ENCODE data around the gene AHNAK.
"Not testable (repeated sequence)": the region's sequence is repeated elsewhere in the genome, so short reads cannot be mapped to it uniquely, and the experiment has no call there.

AHNAK gene

DNA sequence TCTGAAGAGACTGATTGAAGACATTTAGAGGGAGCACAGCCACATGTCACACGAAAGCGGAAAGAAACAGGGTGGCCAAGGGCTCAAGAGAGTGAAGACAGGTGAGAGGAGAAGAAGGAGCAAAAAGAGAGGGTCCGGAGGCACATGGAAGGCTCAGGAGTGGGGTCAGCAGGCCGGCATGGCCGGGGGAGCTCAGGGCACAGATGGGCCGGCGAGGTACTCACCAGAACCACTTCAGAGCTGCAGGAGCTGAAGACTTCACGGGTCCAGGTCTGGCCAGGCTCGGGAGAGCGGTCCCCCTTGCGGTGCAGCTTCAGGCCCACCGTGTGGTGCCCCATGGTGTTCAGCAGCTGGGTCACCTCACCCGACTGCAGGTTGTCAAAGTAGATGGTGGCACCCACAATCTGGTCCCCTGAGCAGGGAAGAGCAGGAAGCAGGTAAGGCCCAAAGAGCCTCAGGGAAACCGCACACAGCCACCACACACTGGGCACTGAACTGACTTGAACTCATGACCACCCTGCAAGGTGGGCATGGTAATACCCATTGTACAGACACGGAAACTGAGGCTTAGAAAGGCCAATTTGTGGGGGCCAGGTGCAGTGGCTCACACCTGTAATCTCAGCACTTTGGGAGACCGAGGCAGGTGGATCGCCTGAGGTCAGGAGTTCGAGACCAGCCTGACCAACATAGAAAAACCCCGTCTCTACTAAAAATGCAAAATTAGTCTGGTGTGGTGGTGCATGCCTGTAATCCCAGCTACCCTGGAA is 11.6 kb downstream of the AHNAK start:
- no peak for DNase-seq

DNA sequence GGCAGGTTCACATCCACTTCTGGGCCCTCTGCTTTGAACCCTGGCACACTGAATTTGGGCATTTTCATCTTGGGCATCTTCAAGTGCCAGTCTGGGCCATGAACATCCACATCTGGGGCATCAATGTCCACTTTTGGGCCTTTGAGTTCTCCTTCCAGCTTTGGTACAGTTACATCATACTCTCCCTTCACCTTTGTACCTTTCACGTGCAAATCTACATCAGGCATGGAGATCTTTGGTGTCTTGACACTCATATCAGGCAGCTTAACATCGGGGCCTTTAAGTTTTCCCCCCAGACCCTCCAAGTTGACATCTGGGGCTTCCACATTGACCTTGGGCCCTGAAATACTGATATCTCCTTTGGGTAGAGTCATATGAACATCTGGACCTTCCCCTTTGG is 14.5 kb downstream of the AHNAK start:
- DNase-seq, result no peak

DNA sequence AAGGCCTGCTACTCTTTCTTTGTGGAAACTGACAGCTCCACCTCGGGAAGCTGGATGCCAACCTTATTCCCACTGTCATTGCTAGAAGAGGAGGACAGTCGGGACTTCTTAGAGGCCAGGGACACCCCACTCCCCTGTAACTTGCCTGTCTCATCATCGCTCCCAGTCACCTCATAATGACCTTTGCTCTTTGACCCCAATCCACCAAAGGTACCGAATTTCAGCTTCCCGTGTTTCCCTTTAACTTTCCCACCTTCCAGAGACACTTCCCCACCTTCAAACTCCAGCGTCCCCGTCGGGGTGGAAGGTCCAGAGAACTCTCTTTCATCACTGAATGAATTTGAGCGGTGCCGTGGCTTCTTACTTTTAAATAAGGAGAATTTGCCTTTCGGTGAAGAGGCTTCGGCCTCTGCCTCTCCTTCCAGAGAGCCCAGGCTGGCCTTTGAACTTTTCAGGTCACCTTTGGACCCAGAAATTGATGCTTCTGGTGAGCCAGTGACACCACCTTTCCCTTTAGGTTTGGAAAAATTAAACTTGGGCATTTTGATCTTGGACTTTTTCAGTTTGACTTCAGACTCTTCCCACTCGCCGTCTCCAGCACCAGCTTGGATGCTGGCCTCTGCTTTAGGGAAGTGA is 29.8 kb downstream of the AHNAK start:
- no peak for DNase-seq

- DNase-seq, result no peak
Observed at GRCh38 chr11:62514151-62514550, 32.5 kb downstream of the AHNAK start.

- no peak for DNase-seq
Observed at GRCh38 chr11:62513626-62514025, 33.0 kb downstream of the AHNAK start.

GRCh38 chr11:62512961-62513360 is 33.6 kb downstream of the AHNAK start:
- no peak for DNase-seq

GRCh38 chr11:62508336-62509058 is 38.1 kb downstream of the AHNAK start:
- DNase-seq, result peak; percentile 41

DNA sequence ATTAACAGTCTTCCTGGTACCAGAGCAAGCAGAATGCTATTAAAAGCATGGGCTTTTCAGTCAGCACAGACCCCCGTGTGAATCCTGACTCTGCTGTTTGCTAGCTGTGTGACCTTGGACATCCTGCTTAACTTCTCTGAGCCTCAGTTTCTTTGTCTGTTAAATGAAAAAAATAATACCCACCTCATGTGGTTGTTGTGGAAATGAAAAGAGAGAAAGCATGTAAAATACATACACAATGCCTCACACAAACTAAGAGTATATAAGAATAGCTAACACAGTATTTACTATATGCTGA is 39.5 kb downstream of the AHNAK start:
- DNase-seq, result no peak

- no peak for DNase-seq
Observed at GRCh38 chr11:62506413-62507124, 40.0 kb downstream of the AHNAK start.

GRCh38 chr11:62505440-62506091 is 41.0 kb downstream of the AHNAK start:
- DNase-seq, result no peak

- DNase-seq, result no peak
Observed at GRCh38 chr11:62505059-62505439, 41.6 kb downstream of the AHNAK start.

DNA sequence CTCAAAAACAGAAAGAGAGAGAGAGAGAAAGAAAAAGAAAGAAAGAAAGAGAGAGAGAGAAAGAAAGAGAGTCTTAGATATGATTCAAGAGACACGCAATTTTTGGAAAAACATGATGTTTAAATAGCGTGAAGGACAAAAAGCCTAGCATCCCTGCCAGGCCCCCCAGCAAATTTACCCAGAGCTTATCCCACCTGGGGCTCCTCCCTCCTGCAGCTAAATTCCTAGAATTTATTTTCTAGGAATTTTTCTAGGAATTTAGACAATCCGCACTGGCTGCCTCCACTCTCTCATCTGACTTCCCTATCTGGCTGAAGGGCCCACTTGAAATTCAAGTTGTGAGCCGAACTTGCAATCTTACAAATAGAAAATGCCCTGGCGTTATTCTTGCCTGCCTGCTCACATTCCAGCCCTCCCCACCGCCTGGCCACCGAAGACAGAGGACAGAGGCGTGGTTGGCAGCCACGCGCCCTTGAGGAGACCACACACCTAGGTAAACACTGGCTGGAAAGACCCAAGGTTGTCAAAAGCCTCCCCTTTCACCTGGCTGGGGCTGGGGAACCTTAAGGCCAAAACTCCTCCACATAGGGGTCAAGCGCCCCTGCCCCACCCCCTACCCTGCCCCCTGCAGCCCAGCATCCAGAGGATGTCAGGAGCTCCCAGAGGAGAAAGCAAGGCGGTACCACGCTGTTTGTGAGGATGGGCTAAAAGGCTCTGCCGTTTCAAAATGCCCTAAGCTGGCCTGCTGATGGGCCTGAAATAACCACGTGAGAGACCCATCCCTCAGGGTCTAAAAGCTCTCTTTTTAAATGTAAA is 42.2 kb downstream of the AHNAK start:
- no peak for DNase-seq

- no peak for DNase-seq
Observed at GRCh38 chr11:62502030-62502730, 44.4 kb downstream of the AHNAK start.

GRCh38 chr11:62501432-62501891 is 45.1 kb downstream of the AHNAK start:
- peak; percentile 63 for DNase-seq

- DNase-seq, result no peak
Observed at GRCh38 chr11:62500650-62501030, 46.0 kb downstream of the AHNAK start.

DNA sequence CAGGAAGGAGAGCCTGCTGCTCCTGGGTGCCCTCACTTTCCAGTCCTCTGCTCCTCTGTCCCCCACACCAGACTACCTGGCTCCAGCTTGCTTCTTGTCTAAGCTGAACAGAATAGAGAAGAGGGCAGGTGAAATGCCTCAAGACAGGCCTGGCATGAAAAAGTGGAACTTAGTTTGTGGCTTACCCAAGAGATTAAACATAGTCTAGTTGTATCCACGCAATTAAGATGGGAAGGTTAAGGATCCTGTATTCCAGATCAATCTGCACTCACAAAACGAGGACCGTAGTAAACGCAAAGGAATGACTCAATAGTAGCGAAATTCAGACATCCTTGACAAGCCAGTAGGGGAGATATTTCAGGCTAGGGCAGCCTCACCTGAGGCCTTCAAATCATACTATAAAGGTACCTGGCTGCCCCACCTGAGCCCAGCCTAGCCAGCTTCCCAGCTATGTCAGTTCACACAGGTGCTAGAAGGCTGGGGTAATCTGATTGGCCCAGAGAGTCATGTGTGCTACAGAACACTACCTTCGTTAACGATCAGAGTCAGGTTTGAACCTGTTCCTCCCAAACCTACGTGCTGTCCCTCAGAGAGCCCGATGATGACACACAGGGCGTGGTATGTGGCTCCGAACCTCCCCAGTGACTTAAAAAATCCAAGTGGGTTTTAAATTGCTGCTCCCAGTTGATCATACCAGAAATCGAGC is 46.5 kb downstream of the AHNAK start:
- DNase-seq, result peak; percentile 53

DNA sequence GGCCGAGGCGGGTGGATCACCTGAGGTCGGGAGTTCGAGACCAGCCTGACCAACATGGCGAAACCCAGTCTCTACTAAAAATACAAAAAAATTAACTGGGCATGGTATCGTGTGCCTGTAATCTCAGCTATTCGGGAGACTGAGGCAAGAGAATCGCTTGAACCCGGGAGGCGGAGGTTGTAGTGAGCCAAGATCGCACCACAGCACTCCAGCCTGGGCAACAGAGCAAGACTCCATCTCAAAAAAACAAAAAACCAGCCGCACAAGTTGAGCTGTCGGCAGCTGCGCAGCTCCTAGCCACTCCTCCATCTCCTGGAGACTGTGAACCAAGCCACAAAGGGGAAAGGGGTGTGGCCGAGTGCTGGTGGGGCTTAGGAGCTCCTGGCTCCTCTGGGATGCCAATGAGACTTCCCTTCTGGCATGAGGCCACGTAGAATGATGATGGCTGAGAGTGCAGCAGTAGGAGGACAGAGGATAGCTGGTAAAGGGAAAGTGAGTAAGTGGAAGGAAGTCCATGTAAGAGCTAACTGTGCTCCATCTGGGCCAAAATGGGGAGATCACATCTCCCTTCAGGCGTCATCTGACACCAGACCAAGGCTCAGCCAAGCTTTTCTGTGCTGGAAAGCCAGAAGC is 47.2 kb downstream of the AHNAK start:
- not testable (repeated sequence) for DNase-seq

GRCh38 chr11:62498492-62499286 is 47.9 kb downstream of the AHNAK start:
- DNase-seq, result no peak

GRCh38 chr11:62498031-62498430 is 48.6 kb downstream of the AHNAK start:
- DNase-seq, result no peak

All from NCI-H774 (cell line).